DMS114 treated with DMSO at 0.1 percent for 48 hours (cell line): ENCODE measurements around the gene S100A5.
"Not testable (repeated sequence)": the region's sequence is repeated elsewhere in the genome, so short reads cannot be mapped to it uniquely, and the experiment has no call there.

Experiments used
- DNase-seq: peaks from one replicate; lab custom pipeline; 2025; ENCODE audit not compliant: unreplicated experiment; lab: John Stamatoyannopoulos, UW

S100A5 gene

GRCh38 chr1:153534226-153534924 lies 6.4 kb downstream of the S100A5 start:
- no peak for DNase-seq

DNA sequence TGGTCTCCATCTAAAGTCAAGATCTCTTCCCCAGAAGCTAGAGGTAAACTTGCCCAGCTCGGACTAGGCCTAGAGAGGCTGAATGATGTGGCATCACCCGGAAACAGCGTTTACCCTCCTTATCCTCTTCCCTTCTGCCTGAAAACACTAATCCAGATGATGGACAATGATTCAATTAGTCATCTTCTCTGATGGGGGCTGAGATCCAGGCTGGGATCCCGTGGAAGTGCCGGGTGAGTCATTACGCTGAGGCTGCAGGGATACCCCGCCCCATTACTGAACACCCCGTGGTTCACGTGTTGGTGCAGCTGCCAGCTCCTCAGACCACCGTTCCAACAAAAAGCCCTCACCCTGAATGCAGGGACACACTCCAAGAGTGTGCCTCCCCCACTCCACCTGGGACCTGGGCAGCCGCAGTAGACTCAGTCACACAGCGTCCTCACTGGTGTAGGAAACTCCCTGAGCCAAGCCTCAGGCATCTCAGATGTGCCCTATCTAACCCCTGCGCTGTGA lies 7.0 kb downstream of the S100A5 start:
- DNase-seq, result no peak

- DNase-seq, result no peak
Measured at GRCh38 chr1:153532769-153533599, 7.8 kb downstream of the S100A5 start.

DNA sequence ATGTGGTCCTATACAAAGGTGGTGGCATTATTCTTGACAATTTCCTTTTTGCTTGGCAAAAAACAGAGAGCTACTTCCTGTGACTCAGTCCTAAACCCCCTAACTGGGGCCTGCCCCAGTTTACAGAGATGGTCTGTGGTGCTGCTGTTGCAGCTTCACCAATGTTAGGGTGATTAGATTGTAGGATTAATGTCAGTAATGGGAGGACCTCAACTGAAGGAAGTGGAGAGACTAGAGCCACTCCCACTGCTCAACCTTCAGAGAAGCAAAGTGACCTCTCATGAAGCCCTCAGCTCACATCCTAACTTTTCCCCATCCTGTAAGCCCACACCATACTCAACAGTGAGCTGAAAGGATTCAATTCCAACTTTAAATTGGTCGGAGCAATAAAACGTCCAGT lies 8.6 kb downstream of the S100A5 start:
- DNase-seq, result no peak

DNA sequence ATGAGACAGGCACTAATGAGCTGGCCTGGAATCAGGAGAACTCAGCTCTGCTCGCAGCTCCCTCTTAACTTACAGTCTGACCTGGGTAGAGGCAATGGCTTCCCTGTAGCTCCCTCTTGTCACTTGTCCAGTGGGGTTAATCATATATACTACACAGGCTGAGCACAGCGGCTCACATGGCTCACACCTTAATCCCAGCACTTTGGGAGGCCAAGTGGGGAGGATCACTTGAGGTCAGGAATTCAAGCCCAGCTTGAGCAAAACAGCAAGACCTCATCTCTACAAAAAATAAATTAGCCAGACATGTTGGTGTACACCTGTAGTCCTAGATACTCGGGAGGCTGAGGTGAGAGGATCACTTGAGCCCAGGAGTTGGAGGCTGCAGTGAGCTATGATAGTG lies 9.1 kb downstream of the S100A5 start:
- no peak for DNase-seq

- no peak for DNase-seq
Measured at GRCh38 chr1:153527683-153528040, 13.1 kb downstream of the S100A5 start.

- no peak for DNase-seq
Measured at GRCh38 chr1:153527023-153527682, 13.6 kb downstream of the S100A5 start.

GRCh38 chr1:153526132-153526543 lies 14.6 kb downstream of the S100A5 start:
- no peak for DNase-seq

GRCh38 chr1:153525088-153525728 lies 15.5 kb downstream of the S100A5 start:
- DNase-seq, result no peak

DNA sequence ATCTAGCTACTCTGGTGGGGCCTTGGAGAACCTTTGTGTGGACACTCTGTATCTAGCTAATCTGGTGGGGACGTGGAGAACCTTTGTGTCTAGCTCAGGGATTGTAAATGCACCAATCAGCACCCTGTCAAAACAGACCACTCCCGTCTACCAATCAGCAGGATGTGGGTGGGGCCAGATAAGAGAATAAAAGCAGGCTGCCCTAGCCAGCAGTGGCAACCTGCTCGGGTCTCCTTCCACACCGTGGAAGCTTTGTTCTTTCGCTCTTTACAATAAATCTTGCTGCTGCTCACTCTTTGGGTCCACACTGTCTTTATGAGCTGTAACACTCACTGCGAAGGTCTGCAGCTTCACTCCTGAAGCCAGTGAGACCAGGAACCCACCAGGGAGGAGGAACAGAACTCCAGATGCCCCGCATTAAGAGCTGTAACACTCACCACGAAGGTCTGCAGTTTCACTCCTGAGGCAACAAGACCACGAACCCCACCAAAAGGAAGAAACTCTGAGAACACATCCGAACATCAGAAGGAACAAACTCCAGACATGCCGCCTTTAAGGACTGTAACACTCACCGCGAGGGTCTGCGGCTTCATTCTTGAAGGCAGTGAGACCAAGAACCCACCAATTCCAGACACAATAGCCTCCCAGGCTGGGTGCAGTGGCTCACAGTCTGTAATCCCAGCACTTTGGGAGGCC lies 18.2 kb downstream of the S100A5 start:
- DNase-seq, result not testable (repeated sequence)

GRCh38 chr1:153521808-153522207 lies 18.9 kb downstream of the S100A5 start:
- DNase-seq, result not testable (repeated sequence)

DNA sequence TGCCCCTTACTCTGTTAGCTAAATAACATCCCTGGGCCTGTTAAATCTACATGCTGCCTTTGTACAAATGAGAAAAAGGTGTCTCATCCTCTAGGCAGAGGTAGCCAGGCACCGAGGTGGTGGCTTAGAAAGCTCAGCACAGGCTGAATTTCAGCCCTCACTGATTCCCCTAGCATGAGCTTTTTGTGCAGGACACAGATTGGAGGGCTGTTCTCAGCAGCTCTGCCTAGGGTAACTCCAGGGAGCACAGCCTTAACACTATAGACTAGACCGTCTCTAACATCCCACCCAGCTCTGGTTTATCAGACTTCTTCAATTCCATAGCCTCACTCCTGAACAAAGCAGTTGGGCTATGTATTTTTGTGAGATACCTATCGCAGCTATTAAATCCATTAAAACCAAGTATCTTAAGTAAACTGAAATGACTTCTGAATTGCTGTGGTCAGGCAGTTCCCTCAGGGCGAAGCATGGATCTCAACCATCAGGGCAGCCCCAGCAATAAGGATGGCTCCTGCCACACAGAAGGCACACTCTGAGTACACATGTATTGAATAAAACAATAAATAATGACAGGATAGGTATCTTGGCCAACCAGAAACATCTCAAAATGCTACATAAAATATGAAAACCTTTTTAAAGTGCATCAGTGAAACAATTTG lies 19.8 kb downstream of the S100A5 start:
- no peak for DNase-seq

DNA sequence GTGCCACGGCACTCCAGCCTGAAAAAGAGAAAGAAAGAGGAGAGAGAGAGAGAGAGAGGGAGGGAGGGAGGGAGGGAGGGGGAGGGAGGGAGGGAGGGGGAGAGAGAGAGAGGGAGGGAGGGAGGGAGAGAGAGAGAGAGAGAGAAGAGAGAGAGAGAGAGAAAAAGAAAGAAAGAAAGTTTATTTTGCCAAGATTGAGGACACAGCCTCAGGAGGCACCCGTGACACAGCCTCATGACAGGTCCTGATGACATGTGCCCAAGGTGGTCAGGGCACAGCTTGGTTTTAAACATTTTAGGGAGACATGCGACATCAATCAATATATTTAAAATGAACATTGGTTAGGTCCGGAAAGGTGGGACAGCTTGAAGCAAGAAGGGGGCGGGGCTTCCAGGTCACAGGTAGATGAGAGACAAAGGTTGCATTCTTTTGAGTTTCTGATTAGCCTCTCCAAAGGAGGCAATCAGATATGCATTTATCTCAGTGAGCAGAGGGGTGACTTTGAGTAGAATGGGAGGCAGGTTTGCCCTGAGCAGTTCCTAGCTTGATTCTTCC lies 20.5 kb downstream of the S100A5 start:
- not testable (repeated sequence) for DNase-seq

GRCh38 chr1:153519242-153519641 lies 21.5 kb downstream of the S100A5 start:
- no peak for DNase-seq

GRCh38 chr1:153515504-153516394 lies 25.0 kb downstream of the S100A5 start:
- DNase-seq, result no peak

GRCh38 chr1:153513666-153514065 lies 27.1 kb downstream of the S100A5 start:
- no peak for DNase-seq

DNA sequence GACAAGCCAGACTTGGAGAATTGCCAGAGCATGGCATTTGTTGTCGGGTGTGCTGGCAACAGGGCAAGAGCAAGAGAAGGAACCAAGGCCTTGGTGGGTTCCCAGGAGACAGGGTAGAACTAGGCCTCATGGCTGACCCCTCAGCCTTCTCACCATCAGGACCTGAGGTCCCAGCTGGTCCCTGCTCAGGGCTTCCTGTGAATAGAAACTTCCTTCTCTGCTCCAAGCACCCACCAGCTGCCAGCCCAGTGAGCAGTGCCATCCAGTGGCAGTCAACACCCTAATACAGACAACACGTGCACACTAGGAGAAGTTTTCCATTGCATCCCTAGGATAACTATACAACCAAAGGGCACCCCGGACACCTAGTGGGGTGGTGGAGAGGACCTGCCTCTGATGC lies 27.7 kb downstream of the S100A5 start:
- DNase-seq, result no peak

GRCh38 chr1:153510984-153511410 lies 29.7 kb downstream of the S100A5 start:
- peak; percentile 87 for DNase-seq
